Ishikawa (cell line): ENCODE measurements around the gene LAMP5.

ENCODE experiments used
- RAD21 ChIP-seq: IDR thresholded peaks from 2 replicates; pipeline ENCODE4 v1.6.1; 2012; ENCODE audit warnings: low read depth
- TF ChIP-seq, protein P1 (sequence below): IDR thresholded peaks from 2 replicates; pipeline ENCODE4 v1.6.1; 2012

DNA sequence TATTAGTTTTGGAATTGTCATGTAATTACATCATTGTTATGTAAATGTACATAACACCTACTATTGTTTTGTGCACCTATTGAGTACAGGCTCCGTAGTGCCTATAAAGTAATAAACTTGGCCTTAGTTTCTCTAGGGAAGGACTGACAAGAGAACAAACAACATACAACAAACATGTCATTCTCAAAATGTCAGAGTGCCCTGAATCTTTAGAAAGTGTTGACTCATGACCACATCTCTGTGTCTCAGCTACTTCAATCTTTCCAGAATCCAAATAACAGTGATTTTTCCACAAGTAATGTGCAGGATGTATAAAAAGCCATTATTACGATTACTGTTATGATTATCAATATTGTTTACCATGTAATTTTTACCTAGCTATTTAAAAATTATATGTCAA is 17.2 kb downstream of the LAMP5 start:
- TF ChIP-seq RAD21, result no peak
- TF ChIP-seq, protein P1, sequence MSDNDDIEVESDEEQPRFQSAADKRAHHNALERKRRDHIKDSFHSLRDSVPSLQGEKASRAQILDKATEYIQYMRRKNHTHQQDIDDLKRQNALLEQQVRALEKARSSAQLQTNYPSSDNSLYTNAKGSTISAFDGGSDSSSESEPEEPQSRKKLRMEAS, result no peak
